ENCODE measurements around the gene SIAH3.
A peak's percentile ranks its signal among the peaks of the same experiment; 100 is the strongest.

The SIAH3 gene

GRCh38 chr13:45886466-45886865 is 34.9 kb upstream of the SIAH3 start:
- DNase-seq (ENCODE audit: insufficient read length, low spot score), result no peak
- FAIRE-seq, result no peak
- TF ChIP-seq CTCF (IDR thresholded peaks at IDR 0.05; ENCODE audit: insufficient read depth, missing control alignments), result no peak

GRCh38 chr13:45885194-45885593 is 33.6 kb upstream of the SIAH3 start:
- no peak for DNase-seq (ENCODE audit: insufficient read length, low spot score)
- FAIRE-seq, result no peak
- no peak for TF ChIP-seq CTCF (IDR thresholded peaks at IDR 0.05; ENCODE audit: insufficient read depth, missing control alignments)

- TF ChIP-seq CTCF (IDR thresholded peaks at IDR 0.05; ENCODE audit: insufficient read depth, missing control alignments), result no peak
- DNase-seq (ENCODE audit: insufficient read length, low spot score) (no peak), FAIRE-seq (no peak)
Observed at GRCh38 chr13:45882626-45883025, 31.1 kb upstream of the SIAH3 start.

GRCh38 chr13:45881353-45881752 is 29.8 kb upstream of the SIAH3 start:
- no peak for FAIRE-seq
- DNase-seq (ENCODE audit: insufficient read length, low spot score), result no peak
- TF ChIP-seq CTCF (IDR thresholded peaks at IDR 0.05; ENCODE audit: insufficient read depth, missing control alignments), result no peak

- FAIRE-seq (no peak), DNase-seq (ENCODE audit: insufficient read length, low spot score) (no peak)
- TF ChIP-seq CTCF (IDR thresholded peaks at IDR 0.05; ENCODE audit: insufficient read depth, missing control alignments), result no peak
Observed at GRCh38 chr13:45880242-45880641, 28.7 kb upstream of the SIAH3 start.

- TF ChIP-seq CTCF (IDR thresholded peaks at IDR 0.05; ENCODE audit: insufficient read depth, missing control alignments), result peak; percentile 33
- FAIRE-seq (no peak), DNase-seq (ENCODE audit: insufficient read length, low spot score) (no peak)
Observed at GRCh38 chr13:45879666-45880065, 28.1 kb upstream of the SIAH3 start.

GRCh38 chr13:45878966-45879365 is 27.4 kb upstream of the SIAH3 start:
- no peak for DNase-seq (ENCODE audit: insufficient read length, low spot score)
- TF ChIP-seq CTCF (IDR thresholded peaks at IDR 0.05; ENCODE audit: insufficient read depth, missing control alignments), result no peak
- no peak for FAIRE-seq

Measured in D721Med (cell line).